ENCODE measurements around the gene CHST1. TPM values are rescaled to one million over a fixed set of nuclear protein-coding genes. Genes with fewer than 3 reads are reported as not detected.

Gene CHST1
- total RNA-seq, 1 donor from 2014 or later = not detected

DNA sequence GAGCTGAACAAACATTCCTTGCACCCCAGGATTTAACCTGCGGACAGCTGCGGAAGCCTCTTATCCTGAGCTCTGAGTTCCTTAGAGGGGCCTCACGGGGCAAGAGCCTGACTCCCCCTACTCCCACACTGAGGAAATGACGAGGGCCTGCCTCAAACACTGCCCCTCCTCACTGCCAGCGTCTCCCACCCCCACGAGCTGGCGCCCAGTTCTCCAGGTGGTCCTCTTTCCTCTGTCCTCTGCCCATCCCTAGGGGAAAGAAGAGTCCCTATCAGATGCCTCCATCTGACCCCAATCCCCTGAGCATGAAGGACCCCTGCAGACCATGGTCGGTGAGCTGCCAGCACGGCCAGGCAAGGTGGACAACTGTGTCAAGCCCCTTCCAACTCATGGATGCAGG, 14.3 kb downstream of the CHST1 start:
- ChIA-PET POLR2A (interaction anchor here (0.6 kb wide), 1 partner anchor 117 kb away, joined by 3 read pairs; no protein-coding TSS in a partner anchor), CTCF (no interaction called here)
- TF ChIP-seq, protein P1, sequence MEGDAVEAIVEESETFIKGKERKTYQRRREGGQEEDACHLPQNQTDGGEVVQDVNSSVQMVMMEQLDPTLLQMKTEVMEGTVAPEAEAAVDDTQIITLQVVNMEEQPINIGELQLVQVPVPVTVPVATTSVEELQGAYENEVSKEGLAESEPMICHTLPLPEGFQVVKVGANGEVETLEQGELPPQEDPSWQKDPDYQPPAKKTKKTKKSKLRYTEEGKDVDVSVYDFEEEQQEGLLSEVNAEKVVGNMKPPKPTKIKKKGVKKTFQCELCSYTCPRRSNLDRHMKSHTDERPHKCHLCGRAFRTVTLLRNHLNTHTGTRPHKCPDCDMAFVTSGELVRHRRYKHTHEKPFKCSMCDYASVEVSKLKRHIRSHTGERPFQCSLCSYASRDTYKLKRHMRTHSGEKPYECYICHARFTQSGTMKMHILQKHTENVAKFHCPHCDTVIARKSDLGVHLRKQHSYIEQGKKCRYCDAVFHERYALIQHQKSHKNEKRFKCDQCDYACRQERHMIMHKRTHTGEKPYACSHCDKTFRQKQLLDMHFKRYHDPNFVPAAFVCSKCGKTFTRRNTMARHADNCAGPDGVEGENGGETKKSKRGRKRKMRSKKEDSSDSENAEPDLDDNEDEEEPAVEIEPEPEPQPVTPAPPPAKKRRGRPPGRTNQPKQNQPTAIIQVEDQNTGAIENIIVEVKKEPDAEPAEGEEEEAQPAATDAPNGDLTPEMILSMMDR (IDR thresholded peaks at IDR 0.05) = no peak
- H3K27me3 Mint-ChIP-seq = peaks cover 17% of the 10 kb centered on the region
- DNase-seq (no peak), ATAC-seq (ENCODE audit: low read depth) (no peak)
- no peaks in the 10 kb centered on the region for H3K36me3 Mint-ChIP-seq (ENCODE audit: low read depth)
- H3K4me3 Mint-ChIP-seq = no peak overlapping the region
- no peaks in the 10 kb centered on the region for H3K9me3 Mint-ChIP-seq
- H3K4me1 Mint-ChIP-seq = peaks cover 3% of the 10 kb centered on the region
- H3K27ac Mint-ChIP-seq = no peak overlapping the region
- intact Hi-C loops (cut with micrococcal nuclease) = no loop called here

- ChIA-PET CTCF (no interaction called here), POLR2A (interaction anchor here (0.6 kb wide), 1 partner anchor 116 kb away, joined by 3 read pairs; no protein-coding TSS in a partner anchor)
- DNase-seq (no peak), ATAC-seq (ENCODE audit: low read depth) (no peak)
- Mint-ChIP-seq H3K36me3 (ENCODE audit: low read depth) (no peaks in the 10 kb centered on the region), H3K9me3 (no peaks in the 10 kb centered on the region), H3K27ac (no peak overlapping the region), H3K4me1 (peaks cover 3% of the 10 kb centered on the region), H3K27me3 (peaks cover 12% of the 10 kb centered on the region), H3K4me3 (no peak overlapping the region)
- intact Hi-C loops (cut with micrococcal nuclease) = no loop called here
- TF ChIP-seq, protein P1 (IDR thresholded peaks at IDR 0.05) = no peak
Observed at GRCh38 chr11:45650166-45651095, 15.0 kb downstream of the CHST1 start.

- Mint-ChIP-seq H3K9me3 (no peaks in the 10 kb centered on the region), H3K27ac (no peak overlapping the region), H3K27me3 (peaks cover 8% of the 10 kb centered on the region), H3K36me3 (ENCODE audit: low read depth) (no peaks in the 10 kb centered on the region), H3K4me3 (no peak overlapping the region), H3K4me1 (no peaks in the 10 kb centered on the region)
- intact Hi-C loops (cut with micrococcal nuclease) = no loop called here
- POLR2A ChIA-PET = no interaction called here
- DNase-seq (no peak), ATAC-seq (ENCODE audit: low read depth) (no peak)
- CTCF ChIA-PET = no interaction called here
- TF ChIP-seq, protein P1 (IDR thresholded peaks at IDR 0.05) = no peak
Observed at GRCh38 chr11:45649544-45650165, 15.8 kb downstream of the CHST1 start.

DNA sequence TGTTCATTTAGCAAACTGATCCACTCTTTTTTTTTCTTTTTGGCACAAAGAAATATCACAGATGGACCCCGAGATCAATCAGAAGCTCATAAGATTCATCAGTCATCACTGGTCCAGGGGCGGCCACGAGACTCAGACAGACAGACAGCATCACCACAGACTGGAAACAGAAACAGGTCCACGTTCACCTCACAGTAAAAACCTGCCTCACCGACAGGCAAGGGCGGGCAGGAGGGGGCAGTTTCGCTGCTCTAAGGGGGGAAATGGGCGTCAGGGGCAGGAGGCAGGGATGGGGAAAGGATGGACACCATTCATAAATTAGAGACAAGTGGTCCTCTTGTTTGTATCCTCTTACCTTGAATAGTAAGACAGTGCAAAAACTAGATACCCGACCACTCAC, 16.5 kb downstream of the CHST1 start:
- Mint-ChIP-seq H3K27ac (no peak overlapping the region), H3K36me3 (ENCODE audit: low read depth) (no peaks in the 10 kb centered on the region), H3K4me3 (no peak overlapping the region), H3K9me3 (no peaks in the 10 kb centered on the region), H3K4me1 (no peaks in the 10 kb centered on the region), H3K27me3 (peaks cover 10% of the 10 kb centered on the region)
- POLR2A ChIA-PET = no interaction called here
- CTCF ChIA-PET = no interaction called here
- DNase-seq (no peak), ATAC-seq (ENCODE audit: low read depth) (no peak)
- intact Hi-C loops (cut with micrococcal nuclease) = no loop called here
- TF ChIP-seq, protein P1 (IDR thresholded peaks at IDR 0.05) = no peak

GRCh38 chr11:45647786-45648185, 17.6 kb downstream of the CHST1 start:
- ChIA-PET CTCF (no interaction called here), POLR2A (no interaction called here)
- Mint-ChIP-seq H3K27ac (no peak overlapping the region), H3K27me3 (peaks cover 14% of the 10 kb centered on the region), H3K9me3 (no peaks in the 10 kb centered on the region), H3K4me3 (no peak overlapping the region), H3K36me3 (ENCODE audit: low read depth) (no peaks in the 10 kb centered on the region), H3K4me1 (no peaks in the 10 kb centered on the region)
- DNase-seq (no peak), ATAC-seq (ENCODE audit: low read depth) (no peak)
- TF ChIP-seq, protein P1 (IDR thresholded peaks at IDR 0.05) = no peak
- intact Hi-C loops (cut with micrococcal nuclease) = no loop called here
